ENCODE measurements around the gene FAM177A1.
"Not testable (repeated sequence)": the region's sequence is repeated elsewhere in the genome, so short reads cannot be mapped to it uniquely, and the experiment has no call there.

The FAM177A1 gene

GRCh38 chr14:35051796-35052195, 5.7 kb downstream of the FAM177A1 start:
- Histone ChIP-seq H3K27me3 (ENCODE audit: control insufficient read depth in 2 of 2, insufficient read depth in 2 of 2, low read length in 2 of 2) (no peaks in the 10 kb centered on the region), H3K4me3 (ENCODE audit: low read length in 2 of 2) (no peak overlapping the region), H3K36me3 (ENCODE audit: control insufficient read depth in 2 of 2, insufficient read depth in 2 of 2, low read length in 2 of 2) (peaks cover 4 to 17% of the 10 kb centered on the region in 2 donors), H3K4me1 (ENCODE audit: control insufficient read depth in 2 of 2, insufficient read depth in 2 of 2, low read length in 2 of 2) (peaks cover 2 to 20% of the 10 kb centered on the region in 2 donors), H3K27ac (ENCODE audit: low read depth in 2 of 2, low read length in 2 of 2) (peak overlapping the region; percentile 71 to 81), H3K9ac (ENCODE audit: low read depth in 1 of 2, low read length in 2 of 2) (peak overlapping the region in 1 of 2 donors; percentile 26), H3K9me3 (ENCODE audit: control insufficient read depth in 2 of 2, low read length in 2 of 2) (no peaks in the 10 kb centered on the region)

DNA sequence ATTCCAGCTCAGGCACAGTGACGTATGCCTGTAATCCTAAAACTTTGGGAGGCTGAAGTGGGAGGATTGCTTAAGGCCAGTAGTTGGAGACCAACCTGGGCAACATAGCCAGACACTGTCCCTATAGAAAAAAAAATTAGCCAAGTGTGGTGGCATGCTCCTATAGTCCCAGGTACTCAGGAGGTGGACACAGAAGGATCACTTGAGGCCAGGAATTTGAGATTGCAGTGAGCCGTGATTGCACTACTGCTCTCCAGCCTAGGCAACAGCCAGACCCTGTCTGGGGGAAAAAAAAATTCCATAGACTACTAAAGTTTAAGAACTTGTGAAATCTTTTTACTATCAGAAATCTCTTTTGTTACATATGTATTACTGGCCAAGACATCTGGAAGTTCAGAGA, 6.6 kb downstream of the FAM177A1 start:
- Histone ChIP-seq H3K4me1 (ENCODE audit: control insufficient read depth in 2 of 2, insufficient read depth in 2 of 2, low read length in 2 of 2) (peaks cover 2 to 20% of the 10 kb centered on the region in 2 donors), H3K4me3 (ENCODE audit: low read length in 2 of 2) (no peak overlapping the region), H3K27me3 (ENCODE audit: control insufficient read depth in 2 of 2, insufficient read depth in 2 of 2, low read length in 2 of 2) (no peaks in the 10 kb centered on the region), H3K27ac (ENCODE audit: low read depth in 2 of 2, low read length in 2 of 2) (no peak overlapping the region), H3K9ac (ENCODE audit: low read depth in 1 of 2, low read length in 2 of 2) (no peak overlapping the region), H3K36me3 (ENCODE audit: control insufficient read depth in 2 of 2, insufficient read depth in 2 of 2, low read length in 2 of 2) (peaks cover 11 to 23% of the 10 kb centered on the region in 2 donors), H3K9me3 (ENCODE audit: control insufficient read depth in 2 of 2, low read length in 2 of 2) (no peaks in the 10 kb centered on the region)

- not testable (repeated sequence) for H3K27me3 ChIP-seq (ENCODE audit: control insufficient read depth in 2 of 2, insufficient read depth in 2 of 2, low read length in 2 of 2); H3K4me1 ChIP-seq (ENCODE audit: control insufficient read depth in 2 of 2, insufficient read depth in 2 of 2, low read length in 2 of 2); H3K9me3 ChIP-seq (ENCODE audit: control insufficient read depth in 2 of 2, low read length in 2 of 2); H3K9ac ChIP-seq (ENCODE audit: low read depth in 1 of 2, low read length in 2 of 2)
- H3K27ac ChIP-seq (ENCODE audit: low read depth in 2 of 2, low read length in 2 of 2): peak overlapping the region; percentile 52 to 68
- peaks cover 21 to 27% of the 10 kb centered on the region in 2 donors for H3K36me3 ChIP-seq (ENCODE audit: control insufficient read depth in 2 of 2, insufficient read depth in 2 of 2, low read length in 2 of 2)
- H3K4me3 ChIP-seq (ENCODE audit: low read length in 2 of 2): peak overlapping the region in 1 of 2 donors; percentile 20
Observed at GRCh38 chr14:35061113-35061791, 15.2 kb downstream of the FAM177A1 start.

- H3K27ac ChIP-seq (ENCODE audit: low read depth in 2 of 2, low read length in 2 of 2); H3K4me3 ChIP-seq (ENCODE audit: low read length in 2 of 2); H3K27me3 ChIP-seq (ENCODE audit: control insufficient read depth in 2 of 2, insufficient read depth in 2 of 2, low read length in 2 of 2); H3K9ac ChIP-seq (ENCODE audit: low read depth in 1 of 2, low read length in 2 of 2); H3K9me3 ChIP-seq (ENCODE audit: control insufficient read depth in 2 of 2, low read length in 2 of 2): not testable (repeated sequence)
- peaks cover 3 to 16% of the 10 kb centered on the region in 2 donors for H3K4me1 ChIP-seq (ENCODE audit: control insufficient read depth in 2 of 2, insufficient read depth in 2 of 2, low read length in 2 of 2)
- peaks cover 3 to 11% of the 10 kb centered on the region in 2 donors for H3K36me3 ChIP-seq (ENCODE audit: control insufficient read depth in 2 of 2, insufficient read depth in 2 of 2, low read length in 2 of 2)
Observed at GRCh38 chr14:35065731-35066130, 19.7 kb downstream of the FAM177A1 start.

- Histone ChIP-seq H3K27ac (ENCODE audit: low read depth in 2 of 2, low read length in 2 of 2) (peak overlapping the region; percentile 81 to 88), H3K4me3 (ENCODE audit: low read length in 2 of 2) (peak overlapping the region; percentile 16 to 39), H3K27me3 (ENCODE audit: control insufficient read depth in 2 of 2, insufficient read depth in 2 of 2, low read length in 2 of 2) (no peaks in the 10 kb centered on the region), H3K4me1 (ENCODE audit: control insufficient read depth in 2 of 2, insufficient read depth in 2 of 2, low read length in 2 of 2) (peaks cover 0 to 11% of the 10 kb centered on the region in 2 donors), H3K36me3 (ENCODE audit: control insufficient read depth in 2 of 2, insufficient read depth in 2 of 2, low read length in 2 of 2) (peaks cover 3 to 18% of the 10 kb centered on the region in 2 donors), H3K9ac (ENCODE audit: low read depth in 1 of 2, low read length in 2 of 2) (no peak overlapping the region), H3K9me3 (ENCODE audit: control insufficient read depth in 2 of 2, low read length in 2 of 2) (no peaks in the 10 kb centered on the region)
Observed at GRCh38 chr14:35068238-35069012, 22.4 kb downstream of the FAM177A1 start.

DNA sequence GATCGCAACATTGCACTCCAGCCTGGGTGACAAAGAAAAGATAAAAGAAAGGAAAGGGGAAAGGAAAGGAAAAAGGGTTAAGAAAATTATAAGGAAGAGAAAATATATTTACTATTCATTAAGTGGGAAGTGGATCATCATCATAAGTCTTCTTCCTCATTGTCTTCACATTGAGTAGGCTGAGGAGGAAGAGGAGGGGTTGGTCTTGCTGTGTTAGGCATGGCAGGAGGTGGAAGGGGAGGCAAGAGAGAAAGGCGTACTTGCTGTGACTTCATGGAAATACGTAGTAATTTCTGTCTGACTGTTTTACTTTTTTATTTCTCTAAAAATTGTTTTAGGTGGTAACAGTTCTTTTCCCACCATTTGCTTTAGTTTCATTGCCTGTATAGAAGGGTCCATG, 26.2 kb downstream of the FAM177A1 start:
- no peak overlapping the region for H3K9ac ChIP-seq (ENCODE audit: low read depth in 1 of 2, low read length in 2 of 2)
- no peak overlapping the region for H3K4me3 ChIP-seq (ENCODE audit: low read length in 2 of 2)
- H3K4me1 ChIP-seq (ENCODE audit: control insufficient read depth in 2 of 2, insufficient read depth in 2 of 2, low read length in 2 of 2): peaks cover 0 to 11% of the 10 kb centered on the region in 2 donors
- H3K9me3 ChIP-seq (ENCODE audit: control insufficient read depth in 2 of 2, low read length in 2 of 2): no peaks in the 10 kb centered on the region
- no peaks in the 10 kb centered on the region for H3K27me3 ChIP-seq (ENCODE audit: control insufficient read depth in 2 of 2, insufficient read depth in 2 of 2, low read length in 2 of 2)
- H3K27ac ChIP-seq (ENCODE audit: low read depth in 2 of 2, low read length in 2 of 2): no peak overlapping the region
- H3K36me3 ChIP-seq (ENCODE audit: control insufficient read depth in 2 of 2, insufficient read depth in 2 of 2, low read length in 2 of 2): peaks cover 0 to 22% of the 10 kb centered on the region in 2 donors

- no peak overlapping the region for H3K4me3 ChIP-seq (ENCODE audit: low read length in 2 of 2)
- no peak overlapping the region for H3K27ac ChIP-seq (ENCODE audit: low read depth in 2 of 2, low read length in 2 of 2)
- no peak overlapping the region for H3K9ac ChIP-seq (ENCODE audit: low read depth in 1 of 2, low read length in 2 of 2)
- H3K4me1 ChIP-seq (ENCODE audit: control insufficient read depth in 2 of 2, insufficient read depth in 2 of 2, low read length in 2 of 2): peaks cover 0 to 10% of the 10 kb centered on the region in 2 donors
- no peaks in the 10 kb centered on the region for H3K27me3 ChIP-seq (ENCODE audit: control insufficient read depth in 2 of 2, insufficient read depth in 2 of 2, low read length in 2 of 2)
- H3K9me3 ChIP-seq (ENCODE audit: control insufficient read depth in 2 of 2, low read length in 2 of 2): no peaks in the 10 kb centered on the region
- H3K36me3 ChIP-seq (ENCODE audit: control insufficient read depth in 2 of 2, insufficient read depth in 2 of 2, low read length in 2 of 2): peaks cover 5 to 24% of the 10 kb centered on the region in 2 donors
Observed at GRCh38 chr14:35073486-35073885, 27.4 kb downstream of the FAM177A1 start.

GRCh38 chr14:35078082-35078481, 32.0 kb downstream of the FAM177A1 start:
- no peak overlapping the region for H3K27ac ChIP-seq (ENCODE audit: low read depth in 2 of 2, low read length in 2 of 2)

DNA sequence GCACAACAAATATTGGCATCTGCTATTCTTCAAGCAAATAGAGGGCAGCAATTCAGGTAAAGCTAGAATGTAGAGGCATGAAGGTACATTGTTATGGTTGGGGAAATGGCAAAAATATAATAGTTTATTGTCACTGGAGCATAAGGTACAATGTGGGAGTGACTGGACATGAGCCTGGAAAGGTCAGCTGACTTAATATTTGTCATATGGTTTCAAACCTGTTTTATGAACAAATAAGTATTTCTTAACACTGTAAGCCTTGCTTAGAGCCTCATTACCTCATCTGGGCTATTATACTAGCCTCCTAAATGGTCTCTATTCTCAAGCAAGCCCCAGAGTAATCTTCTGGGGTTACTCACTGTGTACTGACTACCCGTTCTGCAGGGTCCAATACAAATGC, 33.7 kb downstream of the FAM177A1 start:
- Histone ChIP-seq H3K27ac (ENCODE audit: low read depth in 2 of 2, low read length in 2 of 2) (peak overlapping the region in 1 of 2 donors; percentile 37), H3K9ac (ENCODE audit: low read depth in 1 of 2, low read length in 2 of 2) (no peak overlapping the region), H3K4me1 (ENCODE audit: control insufficient read depth in 2 of 2, insufficient read depth in 2 of 2, low read length in 2 of 2) (peaks cover 5 to 22% of the 10 kb centered on the region in 2 donors), H3K27me3 (ENCODE audit: control insufficient read depth in 2 of 2, insufficient read depth in 2 of 2, low read length in 2 of 2) (no peaks in the 10 kb centered on the region), H3K4me3 (ENCODE audit: low read length in 2 of 2) (no peak overlapping the region), H3K36me3 (ENCODE audit: control insufficient read depth in 2 of 2, insufficient read depth in 2 of 2, low read length in 2 of 2) (peaks cover 13 to 29% of the 10 kb centered on the region in 2 donors), H3K9me3 (ENCODE audit: control insufficient read depth in 2 of 2, low read length in 2 of 2) (no peaks in the 10 kb centered on the region)

More at GRCh38 chr14:35078082-35078481, 32.0 kb downstream of the FAM177A1 start:
- H3K9me3 ChIP-seq (ENCODE audit: control insufficient read depth in 2 of 2, low read length in 2 of 2): no peaks in the 10 kb centered on the region
- no peak overlapping the region for H3K4me3 ChIP-seq (ENCODE audit: low read length in 2 of 2)
- H3K9ac ChIP-seq (ENCODE audit: low read depth in 1 of 2, low read length in 2 of 2): no peak overlapping the region
- H3K27me3 ChIP-seq (ENCODE audit: control insufficient read depth in 2 of 2, insufficient read depth in 2 of 2, low read length in 2 of 2): no peaks in the 10 kb centered on the region
- peaks cover 13 to 36% of the 10 kb centered on the region in 2 donors for H3K36me3 ChIP-seq (ENCODE audit: control insufficient read depth in 2 of 2, insufficient read depth in 2 of 2, low read length in 2 of 2)
- peaks cover 2 to 14% of the 10 kb centered on the region in 2 donors for H3K4me1 ChIP-seq (ENCODE audit: control insufficient read depth in 2 of 2, insufficient read depth in 2 of 2, low read length in 2 of 2)

DNA sequence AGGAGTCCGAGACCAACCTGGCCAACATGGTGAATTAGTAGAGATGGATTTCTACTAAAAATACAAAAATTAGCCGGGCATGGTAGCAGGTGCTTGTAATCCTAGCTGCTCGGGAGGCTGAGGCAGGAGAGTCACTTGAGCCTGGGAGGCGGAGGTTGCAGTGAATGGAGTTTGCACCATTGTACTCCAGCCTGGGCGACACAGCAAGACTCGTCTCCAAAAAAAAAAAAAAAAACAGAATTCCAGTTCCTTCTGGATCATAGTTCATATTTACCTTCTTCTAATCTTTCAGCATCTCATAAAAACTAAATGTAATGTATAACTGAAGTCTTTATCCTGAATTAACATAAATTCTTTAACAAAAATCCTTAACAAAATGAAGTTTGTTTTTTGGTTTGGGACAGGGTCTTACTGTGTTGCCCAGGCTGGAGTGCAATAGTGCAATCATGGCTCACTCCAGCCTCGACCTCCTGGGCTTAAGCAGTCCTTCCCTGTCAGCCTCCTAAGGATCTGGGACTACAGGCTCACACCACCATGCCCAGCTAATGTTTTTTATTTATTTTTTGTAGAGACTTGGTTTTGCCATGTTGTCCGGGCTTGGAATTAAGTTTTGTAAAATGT, 37.6 kb downstream of the FAM177A1 start:
- H3K36me3 ChIP-seq (ENCODE audit: control insufficient read depth in 2 of 2, insufficient read depth in 2 of 2, low read length in 2 of 2): peaks cover 16 to 49% of the 10 kb centered on the region in 2 donors

More for the DNA sequence above, 37.6 kb downstream of the FAM177A1 start:
- H3K4me1 ChIP-seq (ENCODE audit: control insufficient read depth in 2 of 2, insufficient read depth in 2 of 2, low read length in 2 of 2): peaks cover 5 to 15% of the 10 kb centered on the region in 2 donors
- H3K9me3 ChIP-seq (ENCODE audit: control insufficient read depth in 2 of 2, low read length in 2 of 2): no peaks in the 10 kb centered on the region
- H3K4me3 ChIP-seq (ENCODE audit: low read length in 2 of 2): no peak overlapping the region
- no peaks in the 10 kb centered on the region for H3K27me3 ChIP-seq (ENCODE audit: control insufficient read depth in 2 of 2, insufficient read depth in 2 of 2, low read length in 2 of 2)
- H3K9ac ChIP-seq (ENCODE audit: low read depth in 1 of 2, low read length in 2 of 2): no peak overlapping the region
- H3K27ac ChIP-seq (ENCODE audit: low read depth in 2 of 2, low read length in 2 of 2): peak overlapping the region; percentile 58 to 69

Data from mucosa of rectum (tissue), 2 donors.